CD4-positive, alpha-beta T cell treated with Interleukin-15 for 4 hours (primary cell): ENCODE data around the gene LMTK2.
A peak's percentile ranks its signal among the peaks of the same experiment; 100 is the strongest.

Experiments used
- DNase-seq: peaks from one replicate; pipeline ENCODE4 v3.0.0-alpha.2; 2020; ENCODE audit warnings: low spot score

Gene LMTK2

GRCh38 chr7:98234429-98235147 lies 127.9 kb downstream of the LMTK2 start:
- DNase-seq, result no peak

DNA sequence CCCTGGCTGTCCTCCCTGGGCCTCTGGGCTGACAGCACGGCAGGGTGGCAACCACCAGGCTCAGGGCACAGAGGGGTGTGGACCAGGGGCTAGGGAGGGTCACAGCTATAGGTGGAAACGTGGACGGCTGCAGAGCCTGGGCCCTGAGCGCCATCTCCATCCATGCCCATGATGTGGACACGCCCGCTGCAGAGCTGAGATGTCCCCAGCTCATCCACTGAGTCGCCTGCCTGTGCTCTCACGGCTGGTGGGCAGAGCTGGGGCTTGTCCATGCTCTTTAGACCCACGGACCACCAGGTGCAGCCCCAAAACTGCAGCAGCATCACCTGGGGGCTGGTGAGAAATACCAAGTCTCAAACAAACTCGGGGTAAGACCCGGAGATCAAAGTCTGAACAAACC lies 129.2 kb downstream of the LMTK2 start:
- DNase-seq, result no peak

GRCh38 chr7:98236355-98237185 lies 129.9 kb downstream of the LMTK2 start:
- no peak for DNase-seq

- no peak for DNase-seq
Observed at GRCh38 chr7:98238076-98238475, 131.4 kb downstream of the LMTK2 start.

DNA sequence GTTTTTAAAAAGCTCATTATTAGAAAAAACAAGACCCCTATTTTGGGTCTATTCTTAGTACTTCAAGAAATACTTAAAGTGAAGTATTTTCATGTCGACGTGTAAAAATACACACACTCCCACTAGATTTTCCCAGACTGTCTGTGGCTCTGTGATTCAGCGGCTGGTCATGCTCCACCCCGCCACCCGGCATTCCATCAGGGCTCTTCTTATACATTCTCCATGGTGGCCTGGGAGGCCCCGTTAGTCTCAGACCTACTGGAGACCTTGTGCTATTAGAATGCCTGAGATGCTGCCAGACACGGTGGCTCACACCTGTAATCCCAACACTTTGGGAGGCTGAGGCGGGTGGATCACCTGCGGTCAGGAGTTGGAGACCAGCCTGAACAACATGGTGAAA lies 132.3 kb downstream of the LMTK2 start:
- no peak for DNase-seq

DNA sequence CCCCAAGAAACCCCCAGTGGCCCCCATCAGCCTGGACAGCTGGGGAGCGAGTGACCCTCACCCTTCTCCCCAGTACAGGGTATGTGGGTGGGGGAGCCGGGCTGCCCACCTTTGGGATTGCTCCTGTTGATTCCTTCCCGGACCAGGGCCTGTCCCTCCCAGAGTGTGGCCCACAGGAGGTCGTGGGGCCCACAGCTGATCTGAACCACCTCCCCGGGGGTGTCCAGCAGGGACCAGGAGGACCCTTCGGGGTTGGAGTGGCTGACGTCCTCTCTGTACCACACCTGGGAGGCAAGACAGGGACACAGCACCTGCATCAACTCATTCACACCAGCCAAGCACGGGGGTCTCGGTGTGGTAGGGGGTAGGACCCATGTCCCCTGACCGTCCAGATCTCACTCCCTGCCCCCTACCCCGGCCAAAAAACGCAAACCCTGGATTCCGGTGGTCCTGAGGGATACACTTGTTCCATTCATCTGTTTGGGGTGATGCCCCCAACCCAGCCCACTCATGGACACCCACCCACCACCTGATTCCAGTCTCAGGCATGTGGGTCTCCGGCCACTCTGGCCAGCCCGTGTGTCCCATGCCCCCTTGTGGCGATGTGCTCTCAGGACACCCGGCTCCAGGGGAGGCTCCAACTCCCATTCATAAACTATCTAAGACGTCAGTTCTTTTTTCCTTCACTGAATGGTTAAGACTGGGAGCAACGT lies 134.5 kb downstream of the LMTK2 start:
- DNase-seq, result no peak

GRCh38 chr7:98241674-98242241 lies 135.1 kb downstream of the LMTK2 start:
- no peak for DNase-seq

DNA sequence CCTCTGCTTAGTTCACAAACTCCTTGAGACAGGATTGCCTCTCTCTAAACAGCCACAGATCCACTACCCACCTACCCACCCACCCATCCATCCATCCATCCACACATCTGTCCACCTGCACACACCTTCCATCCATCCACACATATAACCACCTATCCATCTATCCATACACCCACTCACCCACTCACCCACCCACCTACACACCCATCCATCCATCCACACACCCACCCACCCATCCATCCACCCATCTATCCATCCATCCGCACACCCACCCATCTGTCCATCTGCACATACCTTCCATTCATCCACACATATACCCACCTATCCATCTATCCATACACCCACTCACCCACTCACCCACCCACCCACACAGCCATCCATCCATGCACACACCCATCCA lies 135.7 kb downstream of the LMTK2 start:
- DNase-seq, result no peak

GRCh38 chr7:98242934-98243333 lies 136.3 kb downstream of the LMTK2 start:
- no peak for DNase-seq

GRCh38 chr7:98244871-98245270 lies 138.2 kb downstream of the LMTK2 start:
- no peak for DNase-seq

- DNase-seq, result no peak
Observed at GRCh38 chr7:98248156-98248555, 141.5 kb downstream of the LMTK2 start.

- DNase-seq, result no peak
Observed at GRCh38 chr7:98249106-98249505, 142.4 kb downstream of the LMTK2 start.

DNA sequence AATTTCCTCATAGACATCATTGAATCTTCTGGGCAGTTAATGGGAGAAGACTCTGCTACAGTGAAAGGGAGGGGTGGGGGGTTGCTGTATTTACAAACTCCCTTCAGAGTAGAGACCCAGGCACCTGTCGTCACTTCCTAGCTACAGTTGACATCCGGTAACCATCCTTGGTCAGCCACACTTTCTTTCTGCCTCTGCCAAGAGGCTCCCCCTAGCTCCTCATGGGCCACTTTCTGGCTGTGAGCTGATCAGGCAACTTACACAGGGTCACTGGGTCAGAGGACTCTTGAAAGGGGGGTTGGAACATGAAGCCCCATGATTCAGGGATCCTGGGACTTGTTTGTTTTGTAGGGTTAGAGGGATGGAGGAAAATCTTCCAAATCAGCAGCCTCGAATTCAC lies 144.1 kb downstream of the LMTK2 start:
- peak; percentile 53 for DNase-seq

- DNase-seq, result peak; percentile 50
Observed at GRCh38 chr7:98251231-98251600, 144.6 kb downstream of the LMTK2 start.

DNA sequence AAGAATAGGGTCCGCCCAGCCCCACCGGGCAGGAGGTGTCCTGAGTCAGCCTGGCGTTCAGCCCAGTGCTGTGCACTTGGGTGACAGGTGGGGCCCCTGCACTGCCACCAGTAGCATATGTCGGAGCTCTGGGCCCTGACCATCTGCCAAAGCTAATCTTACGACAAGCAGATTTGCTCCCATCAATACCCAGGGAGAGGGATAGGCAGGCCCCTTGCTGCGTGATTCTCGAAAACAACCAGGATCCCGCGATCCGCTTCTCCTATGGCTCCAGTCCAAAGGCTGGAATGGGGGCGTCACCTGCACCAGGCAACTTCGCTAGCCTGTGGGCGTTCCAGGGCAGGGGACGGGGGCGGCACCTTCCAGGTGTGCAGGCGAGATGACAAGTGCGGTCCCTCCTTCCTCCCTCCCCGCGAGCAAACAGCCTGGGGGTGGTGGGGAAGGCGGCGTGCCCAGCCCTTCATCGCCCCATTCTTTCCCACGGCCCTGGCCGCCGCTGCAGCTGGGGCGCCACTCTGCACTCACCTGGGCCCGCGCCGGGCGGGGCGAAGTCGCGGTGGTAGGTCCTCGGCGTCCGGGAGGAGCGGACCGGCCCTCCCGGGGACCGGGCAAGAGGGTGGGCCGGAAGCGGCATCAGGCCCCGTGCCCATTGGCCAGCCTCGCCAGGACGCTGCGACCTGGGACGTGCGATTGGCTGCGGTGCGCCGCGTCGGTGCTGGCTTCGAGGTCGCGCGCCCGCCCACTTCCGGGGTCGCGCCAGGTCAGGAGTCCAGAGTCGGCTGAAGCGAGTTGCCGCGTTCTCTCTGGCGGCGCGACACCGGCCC lies 145.2 kb downstream of the LMTK2 start, which contains the start of gene TECPR1:
TSS of gene TECPR1 (minus strand) at position 632 of the 824 bp plus-strand sequence. CDS start 6,086 bp downstream, outside the sequence.
- DNase-seq, result peak; percentile 83

DNA sequence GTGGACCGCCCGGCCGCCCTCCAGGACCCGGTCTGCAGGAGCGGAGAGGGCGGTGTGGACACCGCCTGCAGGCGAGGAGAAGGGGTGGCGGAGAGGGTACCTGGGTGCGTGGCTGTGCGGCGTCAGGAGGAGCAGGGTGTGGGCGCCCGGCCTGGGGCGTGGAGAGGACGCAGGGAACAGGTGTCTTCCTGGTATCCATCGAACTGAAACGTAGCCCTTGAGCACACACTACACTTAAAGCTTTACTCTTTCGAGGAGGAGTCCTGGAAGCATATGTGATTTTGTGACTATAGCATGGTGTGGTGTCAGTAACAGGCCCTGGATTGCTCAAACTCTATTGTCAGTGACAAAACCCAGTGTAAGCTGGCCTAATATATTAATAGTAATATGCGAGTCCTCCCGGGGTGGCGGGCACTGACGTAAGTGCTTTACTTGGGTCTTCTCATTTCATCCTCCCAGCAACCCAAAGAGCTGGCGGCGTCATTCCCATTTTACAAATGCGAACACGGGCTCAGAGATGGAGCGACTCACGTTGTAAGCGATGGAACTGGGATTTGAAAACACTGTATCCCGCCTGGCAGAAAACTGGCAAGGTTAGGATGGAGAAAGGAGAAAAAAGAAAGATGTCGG lies 145.9 kb downstream of the LMTK2 start:
- no peak for DNase-seq

GRCh38 chr7:98254516-98254915 lies 147.9 kb downstream of the LMTK2 start:
- DNase-seq, result no peak

- DNase-seq, result peak; percentile 59
Observed at GRCh38 chr7:98254951-98255610, 148.4 kb downstream of the LMTK2 start.

DNA sequence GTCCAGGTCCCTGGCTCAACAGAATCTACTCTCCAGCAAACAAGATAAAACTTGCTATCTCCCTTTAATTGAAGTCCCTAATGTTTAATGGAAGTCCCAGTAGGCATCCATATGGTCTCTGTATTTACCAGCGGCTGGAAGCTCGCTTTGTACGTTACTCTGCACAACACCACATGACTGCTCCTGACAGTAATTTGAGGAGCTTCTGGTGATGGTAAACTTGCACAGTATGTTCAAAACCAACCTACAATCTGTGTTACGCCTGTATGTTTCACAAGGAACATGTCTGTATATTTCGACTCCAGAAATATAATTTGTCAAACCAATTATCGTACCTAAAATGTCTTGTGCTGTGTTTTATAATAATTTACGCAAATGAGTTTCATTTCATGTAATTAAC lies 149.8 kb downstream of the LMTK2 start:
- no peak for DNase-seq

- DNase-seq, result no peak
Observed at GRCh38 chr7:98257701-98258100, 151.0 kb downstream of the LMTK2 start.
